Measurements from ENCODE around the gene TMEM14B.
A peak's percentile ranks its signal among the peaks of the same experiment; 100 is the strongest.
"Not testable (repeated sequence)": the region's sequence is repeated elsewhere in the genome, so short reads cannot be mapped to it uniquely, and the experiment has no call there.

The TMEM14B gene

GRCh38 chr6:10730254-10730653 is 17.4 kb upstream of the TMEM14B start:
- no peak for DNase-seq
- TF ChIP-seq POLR2A (IDR thresholded peaks at IDR 0.05; ENCODE audit: low read length): no peak
- no peak for TF ChIP-seq GATA1 (IDR thresholded peaks at IDR 0.05; ENCODE audit: low read depth, low read length)

- TF ChIP-seq POLR2A (IDR thresholded peaks at IDR 0.05; ENCODE audit: low read length) (peak; percentile 24), GATA1 (IDR thresholded peaks at IDR 0.05; ENCODE audit: low read depth, low read length) (no peak)
- peak in 1 of 2 experiments; percentile 15 for DNase-seq
Measured at GRCh38 chr6:10733151-10733715, 14.4 kb upstream of the TMEM14B start.

- no peak for TF ChIP-seq POLR2A (IDR thresholded peaks at IDR 0.05; ENCODE audit: low read length)
- TF ChIP-seq GATA1 (IDR thresholded peaks at IDR 0.05; ENCODE audit: low read depth, low read length): no peak
- no peak for DNase-seq
Measured at GRCh38 chr6:10733863-10734262, 13.7 kb upstream of the TMEM14B start.

- DNase-seq: no peak
- TF ChIP-seq POLR2A (IDR thresholded peaks at IDR 0.05; ENCODE audit: low read length): no peak
- no peak for TF ChIP-seq GATA1 (IDR thresholded peaks at IDR 0.05; ENCODE audit: low read depth, low read length)
Measured at GRCh38 chr6:10736731-10737130, 10.9 kb upstream of the TMEM14B start.

- no peak for DNase-seq
- no peak for TF ChIP-seq POLR2A (IDR thresholded peaks at IDR 0.05; ENCODE audit: low read length)
- no peak for TF ChIP-seq GATA1 (IDR thresholded peaks at IDR 0.05; ENCODE audit: low read depth, low read length)
Measured at GRCh38 chr6:10740061-10740460, 7.5 kb upstream of the TMEM14B start.

GRCh38 chr6:10741643-10742042 is 6.0 kb upstream of the TMEM14B start:
- DNase-seq: peak; percentile 20 to 37

GRCh38 chr6:10742251-10742650 is 5.4 kb upstream of the TMEM14B start:
- DNase-seq: no peak
- TF ChIP-seq POLR2A (IDR thresholded peaks at IDR 0.05; ENCODE audit: low read length) (no peak), GATA1 (IDR thresholded peaks at IDR 0.05; ENCODE audit: low read depth, low read length) (no peak)

GRCh38 chr6:10743515-10743914 is 4.1 kb upstream of the TMEM14B start:
- DNase-seq: no peak
- no peak for TF ChIP-seq POLR2A (IDR thresholded peaks at IDR 0.05; ENCODE audit: low read length)
- TF ChIP-seq GATA1 (IDR thresholded peaks at IDR 0.05; ENCODE audit: low read depth, low read length): no peak

- no peak for TF ChIP-seq POLR2A (IDR thresholded peaks at IDR 0.05; ENCODE audit: low read length)
- no peak for TF ChIP-seq GATA1 (IDR thresholded peaks at IDR 0.05; ENCODE audit: low read depth, low read length)
- DNase-seq: no peak
Measured at GRCh38 chr6:10745116-10745515, 2.5 kb upstream of the TMEM14B start.

GRCh38 chr6:10746915-10747250 is 722 bp upstream of the TMEM14B start:
- TF ChIP-seq GATA1 (IDR thresholded peaks at IDR 0.05; ENCODE audit: low read depth, low read length) (no peak), POLR2A (IDR thresholded peaks at IDR 0.05; ENCODE audit: low read length) (no peak)
- peak in 1 of 2 experiments; percentile 35 for DNase-seq

- peak; percentile 85 to 97 for DNase-seq
- TF ChIP-seq POLR2A (IDR thresholded peaks at IDR 0.05; ENCODE audit: low read length) (peak; percentile 48), GATA1 (IDR thresholded peaks at IDR 0.05; ENCODE audit: low read depth, low read length) (no peak)
Measured at GRCh38 chr6:10749734-10750133, 2.1 kb downstream of the TMEM14B start.

- not testable (repeated sequence) for DNase-seq
Measured at GRCh38 chr6:10750568-10750967, 3.0 kb downstream of the TMEM14B start.

GRCh38 chr6:10751757-10752156 is 4.2 kb downstream of the TMEM14B start:
- peak; percentile 66 to 71 for DNase-seq
- TF ChIP-seq POLR2A (IDR thresholded peaks at IDR 0.05; ENCODE audit: low read length): peak; percentile 17

- TF ChIP-seq POLR2A (IDR thresholded peaks at IDR 0.05; ENCODE audit: low read length): no peak
- TF ChIP-seq GATA1 (IDR thresholded peaks at IDR 0.05; ENCODE audit: low read depth, low read length): no peak
Measured at GRCh38 chr6:10756085-10756484, 8.5 kb downstream of the TMEM14B start.

GRCh38 chr6:10759312-10759839 is 11.8 kb downstream of the TMEM14B start:
- peak; percentile 74 to 80 for DNase-seq
- TF ChIP-seq POLR2A (IDR thresholded peaks at IDR 0.05; ENCODE audit: low read length) (no peak), GATA1 (IDR thresholded peaks at IDR 0.05; ENCODE audit: low read depth, low read length) (no peak)

More at GRCh38 chr6:10756085-10756484, 8.5 kb downstream of the TMEM14B start:
- no peak for DNase-seq

GRCh38 chr6:10759884-10760329 is 12.3 kb downstream of the TMEM14B start:
- peak; percentile 16 to 52 for DNase-seq
- no peak for TF ChIP-seq GATA1 (IDR thresholded peaks at IDR 0.05; ENCODE audit: low read depth, low read length)
- TF ChIP-seq POLR2A (IDR thresholded peaks at IDR 0.05; ENCODE audit: low read length): no peak
